ENCODE measurements around the gene TBCCD1. TPM values are rescaled to one million over a fixed set of nuclear protein-coding genes. Genes with fewer than 3 reads are reported as not detected.

The TBCCD1 gene
- total RNA-seq, 1 experiment from 2014 or later: 20.1 TPM

DNA sequence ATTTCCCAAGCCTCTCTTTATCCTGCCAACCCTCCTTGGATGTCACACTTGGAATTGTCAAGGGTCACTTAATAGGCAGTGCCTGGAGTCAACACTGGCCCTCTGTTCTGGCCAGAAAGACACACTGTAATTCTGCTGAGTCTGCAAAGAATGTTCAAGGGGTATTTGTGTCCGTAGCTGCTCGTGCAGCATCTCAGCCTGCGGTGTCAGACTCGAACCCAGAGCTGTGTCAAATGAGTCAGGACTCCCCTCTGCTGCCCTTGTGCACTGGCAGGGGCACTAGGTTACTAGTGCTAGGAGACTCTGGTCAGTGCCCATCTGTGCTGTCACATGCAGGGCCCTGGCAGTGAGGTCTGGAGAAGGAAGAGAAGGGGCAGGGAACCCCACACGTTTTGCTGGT, 44.9 kb upstream of the TBCCD1 start:
- BruUV-seq (replicated peaks): no TSS peak
- no peak overlapping the region for H3K4me3 ChIP-seq (ENCODE audit: low read depth, low read length, poor library complexity, severe bottlenecking)
- no peak overlapping the region for H3K27ac ChIP-seq (ENCODE audit: low read depth, low read length, poor library complexity, severe bottlenecking)
- TF ChIP-seq, protein P1, sequence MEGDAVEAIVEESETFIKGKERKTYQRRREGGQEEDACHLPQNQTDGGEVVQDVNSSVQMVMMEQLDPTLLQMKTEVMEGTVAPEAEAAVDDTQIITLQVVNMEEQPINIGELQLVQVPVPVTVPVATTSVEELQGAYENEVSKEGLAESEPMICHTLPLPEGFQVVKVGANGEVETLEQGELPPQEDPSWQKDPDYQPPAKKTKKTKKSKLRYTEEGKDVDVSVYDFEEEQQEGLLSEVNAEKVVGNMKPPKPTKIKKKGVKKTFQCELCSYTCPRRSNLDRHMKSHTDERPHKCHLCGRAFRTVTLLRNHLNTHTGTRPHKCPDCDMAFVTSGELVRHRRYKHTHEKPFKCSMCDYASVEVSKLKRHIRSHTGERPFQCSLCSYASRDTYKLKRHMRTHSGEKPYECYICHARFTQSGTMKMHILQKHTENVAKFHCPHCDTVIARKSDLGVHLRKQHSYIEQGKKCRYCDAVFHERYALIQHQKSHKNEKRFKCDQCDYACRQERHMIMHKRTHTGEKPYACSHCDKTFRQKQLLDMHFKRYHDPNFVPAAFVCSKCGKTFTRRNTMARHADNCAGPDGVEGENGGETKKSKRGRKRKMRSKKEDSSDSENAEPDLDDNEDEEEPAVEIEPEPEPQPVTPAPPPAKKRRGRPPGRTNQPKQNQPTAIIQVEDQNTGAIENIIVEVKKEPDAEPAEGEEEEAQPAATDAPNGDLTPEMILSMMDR (conservative IDR thresholded peaks at IDR 0.05; ENCODE audit: low read depth, low read length): no peak
- no peak for TF ChIP-seq EZH2 (IDR thresholded peaks at IDR 0.05; ENCODE audit: borderline replicate concordance, low read depth, low read length, poor library complexity, severe bottlenecking)
- no peak for DNase-seq (ENCODE audit: low spot score)
- intact Hi-C loops (cut with micrococcal nuclease; ENCODE audit: unreplicated experiment): loop anchor here (5.0 to 10.0 kb wide), 2 partner anchors 173 to 630 kb away; partner anchors contain the start of gene EIF4A2
- H3K36me3 ChIP-seq (ENCODE audit: insufficient read depth, low read length, poor library complexity, severe bottlenecking): no peaks in the 10 kb centered on the region
- POLR2A ChIA-PET (ENCODE audit: low non-redundant PET): no interaction called here
- no peaks in the 10 kb centered on the region for H3K27me3 ChIP-seq (replicated peaks; ENCODE audit: insufficient read depth, low read depth, low read length, poor library complexity)
- peaks cover 35% of the 10 kb centered on the region for H3K4me1 ChIP-seq (ENCODE audit: insufficient read depth, low read length, poor library complexity, severe bottlenecking)
- no peaks in the 10 kb centered on the region for H3K9me3 ChIP-seq (ENCODE audit: low read depth, low read length, poor library complexity, severe bottlenecking)
- CTCF ChIA-PET: interaction anchor here (0.5 kb wide), 1 partner anchor 504 kb away, joined by 5 read pairs; no protein-coding TSS in a partner anchor

DNA sequence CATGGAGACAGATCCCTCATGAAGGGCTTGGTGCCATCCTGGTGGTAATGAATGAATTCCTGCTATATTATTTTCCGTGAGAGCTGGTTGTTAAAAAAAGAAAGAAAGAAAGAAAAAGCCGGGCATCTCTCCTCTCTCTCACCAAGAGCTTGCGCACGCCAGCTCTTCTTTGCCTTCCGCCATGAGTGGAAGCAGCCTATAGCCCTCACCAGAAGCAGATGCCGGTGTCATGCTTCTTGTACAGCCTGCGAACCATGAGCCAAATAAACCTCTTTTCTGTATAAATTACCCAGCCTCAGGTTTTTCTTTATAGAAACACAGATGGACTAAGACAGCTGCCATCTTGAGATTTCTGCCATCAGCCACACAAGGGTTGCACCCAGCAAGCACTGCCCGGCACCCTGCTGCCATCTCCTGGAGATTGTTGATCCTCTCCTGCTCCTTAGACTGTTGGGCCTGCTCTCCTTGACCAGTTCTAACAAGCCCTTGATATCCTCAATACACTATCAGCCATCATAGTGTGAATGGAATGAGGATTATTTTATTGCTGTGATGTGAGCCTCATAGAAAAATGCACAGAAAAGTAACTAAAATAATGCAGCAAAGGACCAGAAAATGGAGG, 42.2 kb upstream of the TBCCD1 start:
- BruUV-seq (replicated peaks): no TSS peak
- Histone ChIP-seq H3K4me3 (ENCODE audit: low read depth, low read length, poor library complexity, severe bottlenecking) (no peak overlapping the region), H3K36me3 (ENCODE audit: insufficient read depth, low read length, poor library complexity, severe bottlenecking) (no peaks in the 10 kb centered on the region), H3K4me1 (ENCODE audit: insufficient read depth, low read length, poor library complexity, severe bottlenecking) (peaks cover 19% of the 10 kb centered on the region), H3K9me3 (ENCODE audit: low read depth, low read length, poor library complexity, severe bottlenecking) (no peaks in the 10 kb centered on the region), H3K27ac (ENCODE audit: low read depth, low read length, poor library complexity, severe bottlenecking) (no peak overlapping the region), H3K27me3 (replicated peaks; ENCODE audit: insufficient read depth, low read depth, low read length, poor library complexity) (no peaks in the 10 kb centered on the region)
- intact Hi-C loops (cut with micrococcal nuclease; ENCODE audit: unreplicated experiment): no loop called here
- no peak for DNase-seq (ENCODE audit: low spot score)
- TF ChIP-seq, protein P1 (conservative IDR thresholded peaks at IDR 0.05; ENCODE audit: low read depth, low read length): peak; percentile 21; the same call in 1 of the 2 replicates
- no peak for TF ChIP-seq EZH2 (IDR thresholded peaks at IDR 0.05; ENCODE audit: borderline replicate concordance, low read depth, low read length, poor library complexity, severe bottlenecking)
- CTCF ChIA-PET: no interaction called here
- POLR2A ChIA-PET (ENCODE audit: low non-redundant PET): no interaction called here

DNA sequence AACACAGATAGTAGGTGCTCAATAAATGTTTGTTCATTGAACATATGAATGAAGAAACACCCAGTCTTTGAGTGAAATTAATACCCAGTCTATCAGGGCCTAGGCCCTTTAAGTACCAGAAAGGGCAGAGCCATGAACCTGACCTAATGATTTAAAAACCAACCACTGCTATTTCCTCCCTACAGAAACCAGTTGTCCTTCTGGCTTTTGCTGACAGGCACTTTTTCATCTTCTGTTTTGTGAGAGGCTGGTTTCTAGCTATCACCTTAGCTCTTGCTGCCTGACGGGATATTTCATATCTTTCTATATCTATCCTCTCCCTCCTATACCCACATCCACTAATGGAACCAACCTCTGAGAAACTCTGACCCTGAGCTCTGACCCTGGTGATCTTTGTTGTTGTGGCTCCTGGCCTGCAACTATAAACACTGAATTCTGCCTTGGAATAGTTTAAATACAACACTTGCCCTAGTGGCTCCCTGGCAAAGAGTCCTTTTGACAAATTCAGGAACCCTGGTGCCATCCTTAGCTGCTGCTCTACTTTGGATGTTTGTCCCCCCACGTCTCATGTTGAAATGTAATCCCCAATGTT, 41.6 kb upstream of the TBCCD1 start:
- DNase-seq (ENCODE audit: low spot score): no peak
- Histone ChIP-seq H3K36me3 (ENCODE audit: insufficient read depth, low read length, poor library complexity, severe bottlenecking) (no peaks in the 10 kb centered on the region), H3K4me3 (ENCODE audit: low read depth, low read length, poor library complexity, severe bottlenecking) (no peak overlapping the region), H3K4me1 (ENCODE audit: insufficient read depth, low read length, poor library complexity, severe bottlenecking) (peaks cover 13% of the 10 kb centered on the region), H3K27me3 (replicated peaks; ENCODE audit: insufficient read depth, low read depth, low read length, poor library complexity) (no peaks in the 10 kb centered on the region), H3K27ac (ENCODE audit: low read depth, low read length, poor library complexity, severe bottlenecking) (no peak overlapping the region), H3K9me3 (ENCODE audit: low read depth, low read length, poor library complexity, severe bottlenecking) (no peaks in the 10 kb centered on the region)
- BruUV-seq (replicated peaks): no TSS peak
- intact Hi-C loops (cut with micrococcal nuclease; ENCODE audit: unreplicated experiment): no loop called here
- ChIA-PET POLR2A (ENCODE audit: low non-redundant PET) (no interaction called here), CTCF (no interaction called here)
- TF ChIP-seq, protein P1 (conservative IDR thresholded peaks at IDR 0.05; ENCODE audit: low read depth, low read length): no peak
- TF ChIP-seq EZH2 (IDR thresholded peaks at IDR 0.05; ENCODE audit: borderline replicate concordance, low read depth, low read length, poor library complexity, severe bottlenecking): no peak

Data from A673 (cell line).